SW480 (cell line): Measurements from ENCODE around the gene GCLC.
"Not testable (repeated sequence)": the region's sequence is repeated elsewhere in the genome, so short reads cannot be mapped to it uniquely, and the experiment has no call there.

Experiments used
- DNase-seq: peaks from one replicate; pipeline ENCODE4 v3.0.0-alpha.2; 2016; ENCODE audit warnings: low spot score

GCLC gene

GRCh38 chr6:53492860-53493634, 51.9 kb downstream of the GCLC start:
- peak; percentile 38 for DNase-seq

- DNase-seq = no peak
These were observed 57.8 kb downstream of the GCLC start for GRCh38 chr6:53487080-53487479.

- no peak for DNase-seq
These were observed 58.2 kb downstream of the GCLC start for GRCh38 chr6:53486679-53487078.

- peak; percentile 41 for DNase-seq
These were observed 60.2 kb downstream of the GCLC start for GRCh38 chr6:53484476-53485280.

GRCh38 chr6:53483423-53484353, 61.2 kb downstream of the GCLC start:
- peak; percentile 3 for DNase-seq

GRCh38 chr6:53481323-53481722, 63.6 kb downstream of the GCLC start:
- DNase-seq = no peak

- not testable (repeated sequence) for DNase-seq
These were observed 64.1 kb downstream of the GCLC start for GRCh38 chr6:53480774-53481173.

- no peak for DNase-seq
These were observed 65.0 kb downstream of the GCLC start for GRCh38 chr6:53479871-53480270.

GRCh38 chr6:53476964-53477363, 67.9 kb downstream of the GCLC start:
- no peak for DNase-seq

- no peak for DNase-seq
These were observed 70.9 kb downstream of the GCLC start for GRCh38 chr6:53474010-53474409.

GRCh38 chr6:53469163-53469562, 75.7 kb downstream of the GCLC start:
- DNase-seq = no peak

- no peak for DNase-seq
These were observed 78.6 kb downstream of the GCLC start for GRCh38 chr6:53466257-53466656.

GRCh38 chr6:53465732-53466131, 79.2 kb downstream of the GCLC start:
- DNase-seq = no peak

GRCh38 chr6:53464927-53465460, 79.9 kb downstream of the GCLC start:
- no peak for DNase-seq

GRCh38 chr6:53464483-53464882, 80.4 kb downstream of the GCLC start:
- no peak for DNase-seq

GRCh38 chr6:53461696-53462095, 83.2 kb downstream of the GCLC start:
- DNase-seq = no peak

GRCh38 chr6:53461041-53461656, 83.8 kb downstream of the GCLC start:
- DNase-seq = no peak

- no peak for DNase-seq
These were observed 86.6 kb downstream of the GCLC start for GRCh38 chr6:53458105-53458866.

GRCh38 chr6:53456809-53457208, 88.1 kb downstream of the GCLC start:
- no peak for DNase-seq

GRCh38 chr6:53455678-53456077, 89.2 kb downstream of the GCLC start:
- no peak for DNase-seq

GRCh38 chr6:53451165-53451564, 93.7 kb downstream of the GCLC start:
- DNase-seq = no peak
